Iris pigment epithelial cell (primary cell): Measurements from ENCODE around the gene SMCO3.
"Not testable (repeated sequence)": the region's sequence is repeated elsewhere in the genome, so short reads cannot be mapped to it uniquely, and the experiment has no call there.

ENCODE experiments used
- DNase-seq: peaks from one replicate; pipeline ENCODE4 v3.0.0-alpha.2; 2011; ENCODE audit warnings: low read depth

SMCO3 gene

DNA sequence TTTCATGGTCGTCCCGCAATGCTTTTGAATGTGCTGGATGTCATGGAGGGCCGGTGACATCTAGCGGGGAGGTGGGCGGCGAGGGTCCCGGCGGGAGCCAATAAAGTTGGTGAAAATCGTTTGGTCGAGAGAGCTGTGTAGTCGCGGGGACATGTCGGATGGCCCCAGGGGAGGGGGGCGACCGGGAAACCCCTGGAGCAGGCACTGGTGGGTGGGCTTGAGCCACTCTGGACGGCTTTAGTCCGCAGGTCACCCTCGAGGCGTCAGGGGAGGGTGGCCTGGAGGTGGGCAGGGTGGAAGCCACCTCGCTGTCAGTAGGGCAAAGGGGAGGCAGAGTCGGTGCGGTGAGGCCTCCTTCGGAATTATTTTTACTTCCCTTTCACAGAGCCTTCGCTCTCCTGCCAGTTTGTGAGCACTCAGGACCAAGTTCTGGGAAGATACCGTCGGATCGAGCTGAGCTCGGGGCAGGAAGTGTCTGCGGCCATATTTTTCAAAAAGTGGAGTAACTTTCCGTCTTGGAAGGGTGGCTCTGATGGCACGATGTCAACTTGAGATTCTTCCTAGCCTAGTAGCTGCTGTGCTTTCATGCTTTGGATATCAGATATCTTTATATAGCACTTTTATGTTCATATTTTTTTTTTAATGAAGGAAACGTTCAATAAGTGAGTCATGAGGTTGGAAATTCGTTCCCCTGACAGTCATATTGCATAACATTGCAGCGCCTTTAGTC lies 38.9 kb downstream of the SMCO3 start:
- DNase-seq = peak; percentile 79

DNA sequence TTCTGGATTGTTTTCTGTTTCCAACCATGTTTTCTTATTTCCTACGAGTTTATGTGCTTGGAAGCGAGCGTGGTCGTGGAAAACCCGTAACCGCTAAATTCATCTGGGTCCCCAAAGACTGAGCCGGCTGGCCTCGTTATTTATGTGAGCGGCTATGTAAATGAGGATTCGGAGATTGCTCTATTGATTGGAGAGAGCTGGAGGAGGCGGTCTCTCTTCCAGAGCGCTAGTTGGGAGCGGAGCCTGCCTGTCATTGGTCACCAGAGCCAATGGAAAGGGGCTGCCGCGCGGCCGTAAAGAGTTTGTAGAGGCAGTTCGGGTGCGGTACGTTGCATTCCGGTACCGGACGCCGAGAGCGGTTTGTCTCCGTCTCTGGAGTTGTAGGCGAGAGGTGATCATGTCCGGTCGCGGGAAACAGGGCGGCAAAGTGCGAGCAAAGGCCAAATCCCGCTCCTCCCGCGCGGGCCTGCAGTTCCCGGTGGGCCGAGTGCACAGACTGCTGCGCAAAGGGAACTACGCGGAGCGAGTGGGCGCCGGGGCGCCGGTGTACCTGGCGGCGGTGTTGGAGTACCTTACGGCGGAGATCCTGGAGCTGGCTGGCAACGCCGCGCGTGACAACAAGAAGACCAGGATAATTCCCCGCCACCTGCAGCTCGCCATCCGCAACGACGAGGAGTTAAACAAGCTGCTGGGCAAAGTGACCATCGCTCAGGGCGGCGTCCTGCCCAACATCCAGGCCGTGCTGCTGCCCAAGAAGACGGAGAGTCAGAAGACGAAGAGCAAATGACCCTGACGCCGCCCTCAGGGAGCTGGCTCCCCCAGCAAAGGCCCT lies 39.7 kb downstream of the SMCO3 start:
- DNase-seq = peak; percentile 97

DNA sequence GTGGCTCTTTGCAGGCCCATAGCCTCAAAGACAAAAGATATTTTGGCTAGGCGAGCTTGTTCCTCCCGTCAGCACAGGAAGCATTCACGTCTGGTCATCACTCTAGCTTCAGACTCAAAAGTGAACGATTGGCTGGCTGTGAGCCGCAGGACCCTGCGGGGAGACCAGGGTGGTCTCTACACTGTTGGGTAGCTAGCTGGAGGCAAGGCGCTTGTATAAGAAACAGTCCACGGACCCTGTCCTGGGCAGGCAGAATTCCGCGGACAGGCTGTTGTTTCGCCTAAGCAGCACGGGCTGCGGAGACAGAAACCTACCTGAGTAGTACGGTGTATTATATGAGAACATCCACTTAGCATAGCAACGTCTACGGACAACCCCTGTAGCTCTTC lies 40.3 kb downstream of the SMCO3 start:
- DNase-seq = no peak

DNA sequence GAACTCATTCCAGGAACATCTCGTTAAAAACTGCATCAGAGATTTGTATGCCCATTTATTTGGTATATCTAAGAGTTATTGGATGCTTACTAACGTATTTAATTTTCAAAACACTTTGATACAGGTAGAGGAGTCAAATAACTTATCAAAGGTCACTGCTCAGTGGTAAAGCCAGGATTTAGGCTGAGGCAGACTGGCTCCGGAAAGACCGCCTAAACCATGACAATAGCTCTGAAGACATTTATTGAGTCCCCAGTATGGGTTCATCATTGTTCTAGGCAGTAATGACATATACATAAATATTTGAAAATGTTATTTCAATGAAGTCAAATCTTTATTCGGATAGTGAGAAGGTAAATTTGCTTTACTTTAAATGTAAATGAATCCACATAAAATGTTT lies 41.0 kb downstream of the SMCO3 start:
- DNase-seq = no peak

DNA sequence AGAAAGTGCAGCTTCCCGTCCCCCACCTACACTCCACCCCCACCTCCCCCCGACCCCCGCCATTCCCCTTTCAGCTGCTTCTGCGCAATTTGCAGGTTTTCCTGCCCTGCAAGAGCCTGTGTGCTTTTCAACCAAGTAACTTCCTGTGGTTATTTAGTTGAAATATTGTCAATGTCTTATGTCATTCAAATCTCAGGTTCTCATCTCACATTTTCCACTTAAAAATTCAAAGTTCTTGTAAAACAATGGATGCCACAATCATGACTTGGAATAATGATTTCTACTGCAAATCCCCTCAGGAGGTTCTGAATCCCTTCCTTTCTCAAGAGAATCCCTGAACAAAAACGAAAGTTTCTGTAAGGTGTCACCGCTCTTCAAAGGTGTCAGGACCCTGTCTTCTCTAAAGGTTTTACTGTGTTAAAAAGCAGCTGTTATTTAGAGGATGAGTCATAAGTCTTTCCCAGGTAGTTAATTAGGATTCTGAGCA lies 42.3 kb downstream of the SMCO3 start:
- no peak for DNase-seq

DNA sequence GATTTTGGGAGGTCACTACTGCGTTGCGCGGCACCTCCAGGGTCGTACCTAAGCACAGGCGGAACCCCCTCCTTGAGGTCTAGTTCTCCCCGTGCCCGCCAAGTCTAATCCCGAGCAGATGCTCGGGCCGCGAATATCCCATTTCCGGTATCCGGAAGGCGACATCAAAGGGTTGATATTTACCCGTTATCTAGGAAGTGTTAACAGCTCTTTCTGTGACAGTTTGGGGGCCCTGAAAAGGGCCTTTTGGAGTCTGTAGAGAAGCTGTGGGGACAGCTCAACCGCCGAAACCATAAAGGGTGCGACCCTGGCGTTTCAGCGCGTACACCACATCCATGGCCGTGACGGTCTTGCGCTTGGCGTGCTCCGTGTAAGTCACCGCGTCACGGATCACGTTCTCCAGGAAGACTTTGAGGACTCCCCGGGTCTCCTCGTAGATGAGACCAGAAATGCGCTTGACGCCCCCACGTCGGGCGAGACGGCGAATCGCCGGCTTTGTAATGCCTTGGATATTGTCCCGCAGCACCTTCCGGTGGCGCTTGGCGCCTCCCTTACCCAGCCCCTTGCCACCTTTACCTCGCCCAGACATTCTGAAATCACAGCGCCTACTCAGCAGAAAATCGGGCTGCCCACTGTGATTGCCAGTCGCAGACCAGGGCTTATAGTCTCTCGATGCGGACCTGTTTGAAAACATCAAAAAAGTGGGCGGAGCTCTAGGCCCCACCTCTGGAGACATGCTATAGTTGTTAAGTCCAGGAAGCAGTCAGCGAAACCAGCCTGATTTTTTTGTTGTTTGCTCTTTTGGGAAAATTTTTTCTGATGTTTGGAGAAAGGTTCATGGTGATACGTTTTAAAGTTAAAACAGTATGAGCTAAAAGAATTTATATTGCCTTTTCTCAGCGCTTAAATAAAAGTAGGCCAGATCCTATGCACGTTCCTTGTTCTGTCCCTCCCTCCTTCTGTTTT lies 43.2 kb downstream of the SMCO3 start:
- DNase-seq = peak; percentile 92

DNA sequence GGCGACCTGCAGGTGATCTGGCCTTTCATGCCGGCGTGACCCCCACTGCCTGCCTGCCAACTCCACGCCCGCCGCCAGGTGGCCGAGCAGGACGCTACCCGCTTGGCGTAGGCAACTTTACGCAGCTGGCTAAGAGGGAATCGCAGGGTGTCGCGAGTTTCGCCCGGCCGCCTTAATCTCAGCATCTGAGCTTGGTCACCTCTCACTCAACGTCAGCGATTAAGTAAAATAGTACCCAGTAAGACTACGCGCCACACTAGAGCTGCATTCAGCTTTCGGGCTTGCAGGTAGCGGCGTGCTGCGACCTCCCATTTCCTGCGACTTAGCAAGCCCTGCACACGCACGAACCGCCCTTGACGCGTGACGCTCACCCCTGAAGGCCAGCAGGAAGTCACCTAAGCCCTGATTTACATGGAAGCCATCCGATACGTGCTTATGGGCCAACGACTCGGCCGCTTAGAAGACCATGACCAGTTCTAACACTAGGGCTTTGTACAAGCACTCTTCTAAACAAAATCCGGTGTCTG lies 44.0 kb downstream of the SMCO3 start:
- DNase-seq = peak; percentile 70

DNA sequence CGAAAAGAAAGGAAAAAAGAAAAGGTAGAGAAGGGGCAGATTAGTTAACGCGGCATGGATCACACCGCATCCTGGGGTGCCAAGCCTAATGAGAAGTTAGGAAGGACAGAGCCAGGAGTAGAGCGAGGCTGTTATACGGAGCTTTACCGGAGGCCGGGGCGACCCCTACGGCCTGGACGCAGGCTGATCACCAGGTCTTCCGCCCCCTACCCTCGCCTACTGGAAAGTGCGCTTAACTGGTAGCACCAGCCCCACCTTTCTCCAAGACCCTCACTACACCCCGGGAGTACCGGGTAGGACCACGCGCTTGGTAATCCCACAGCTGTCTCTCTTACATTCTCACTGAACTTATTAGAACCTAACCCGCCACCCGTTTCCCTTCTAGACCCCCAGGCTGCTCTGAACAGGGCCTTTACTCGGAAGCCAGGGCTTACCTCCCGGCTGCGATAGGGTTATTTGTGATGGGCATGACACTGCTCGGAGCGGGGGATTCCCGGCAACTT lies 44.5 kb downstream of the SMCO3 start:
- peak; percentile 27 for DNase-seq

DNA sequence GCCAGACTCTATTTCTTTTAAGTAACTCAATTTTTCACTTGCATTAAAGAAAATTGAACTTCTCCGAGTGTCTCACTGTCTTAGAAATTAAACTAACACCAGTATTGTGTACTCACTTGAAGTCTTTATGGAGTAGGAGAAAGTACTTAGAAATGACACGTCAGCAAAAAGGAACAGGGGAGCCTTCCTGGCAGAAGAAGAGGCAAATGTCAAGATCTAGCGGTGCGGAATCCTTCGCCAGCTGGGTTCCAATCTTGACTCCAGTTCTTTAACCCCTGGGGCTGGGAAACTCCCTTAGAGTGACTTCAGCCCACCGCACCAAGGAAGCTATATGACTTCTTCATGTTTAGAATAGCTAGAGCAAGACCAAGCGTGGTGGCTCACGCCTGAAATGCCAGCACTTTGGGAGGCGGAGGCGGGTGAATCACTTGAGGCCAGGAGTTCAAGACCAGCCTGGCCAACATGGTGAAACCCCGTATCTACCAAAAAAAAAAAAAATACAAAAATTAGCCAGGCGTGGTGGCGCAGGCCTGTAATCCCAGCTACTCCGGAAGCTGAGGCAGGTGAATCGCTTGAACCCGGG lies 45.1 kb downstream of the SMCO3 start:
- DNase-seq = peak; percentile 37

DNA sequence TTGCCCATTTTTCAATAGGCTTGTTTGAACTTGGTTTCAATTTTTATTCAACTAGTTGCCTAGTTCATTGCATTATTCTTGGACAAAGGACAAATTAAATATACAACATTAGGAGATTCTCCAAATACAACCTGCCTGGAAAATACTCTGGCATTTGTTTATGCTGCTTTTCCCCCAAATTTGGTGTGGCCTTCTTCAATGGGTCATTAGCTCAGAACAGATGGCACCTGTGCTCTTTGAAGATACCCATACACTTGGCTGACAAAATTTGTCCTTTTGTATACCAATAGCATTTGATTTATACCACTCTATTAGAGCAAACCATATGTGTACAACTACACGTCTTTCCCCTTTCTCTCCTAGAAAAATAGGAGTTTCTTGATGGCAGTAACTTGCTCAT lies 46.4 kb downstream of the SMCO3 start:
- DNase-seq = no peak

DNA sequence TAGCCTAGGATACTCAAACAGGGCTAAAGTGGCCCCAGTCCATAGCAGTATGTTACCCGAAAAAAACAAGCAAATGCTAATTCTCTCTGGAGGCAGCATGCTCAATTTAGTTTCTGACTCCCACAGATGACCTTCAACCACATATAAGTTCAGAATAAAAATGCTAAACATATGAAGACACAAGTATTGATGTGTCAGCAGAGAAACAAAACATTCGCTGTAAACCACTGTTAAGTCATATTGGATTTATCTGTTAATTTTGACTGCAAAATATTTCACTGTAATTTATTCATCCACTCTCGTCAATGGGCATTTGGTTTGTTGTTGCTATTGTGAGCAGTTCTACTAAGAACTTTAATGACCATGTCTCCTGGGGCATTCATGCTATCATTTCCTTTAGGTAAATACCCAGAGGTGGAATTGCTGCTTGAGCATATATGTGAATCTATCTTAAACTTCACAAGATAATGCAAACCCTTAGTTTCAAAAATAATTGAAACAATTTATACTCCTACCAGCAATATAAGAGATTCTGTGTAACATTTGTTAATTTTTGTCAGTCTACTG lies 47.2 kb downstream of the SMCO3 start:
- no peak for DNase-seq

DNA sequence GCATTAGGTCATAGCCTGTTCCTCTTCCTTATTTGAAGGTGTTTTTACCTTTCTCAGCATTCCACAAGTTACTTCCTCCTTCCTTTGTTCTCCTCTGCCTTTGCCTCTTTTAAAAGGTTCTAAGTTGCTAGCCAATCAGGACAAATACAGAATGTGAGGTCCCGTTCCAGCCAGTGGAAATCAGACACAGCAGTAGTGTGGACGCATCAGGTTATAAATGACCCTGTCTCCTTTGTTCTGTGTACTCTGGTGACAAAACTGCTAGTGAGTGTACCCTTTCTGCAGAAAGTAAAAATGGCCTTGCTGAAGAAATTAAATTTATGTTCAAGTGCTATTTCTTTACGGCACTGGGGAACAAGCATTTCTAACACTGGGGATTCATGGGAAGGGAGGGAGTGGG lies 48.0 kb downstream of the SMCO3 start:
- not testable (repeated sequence) for DNase-seq

DNA sequence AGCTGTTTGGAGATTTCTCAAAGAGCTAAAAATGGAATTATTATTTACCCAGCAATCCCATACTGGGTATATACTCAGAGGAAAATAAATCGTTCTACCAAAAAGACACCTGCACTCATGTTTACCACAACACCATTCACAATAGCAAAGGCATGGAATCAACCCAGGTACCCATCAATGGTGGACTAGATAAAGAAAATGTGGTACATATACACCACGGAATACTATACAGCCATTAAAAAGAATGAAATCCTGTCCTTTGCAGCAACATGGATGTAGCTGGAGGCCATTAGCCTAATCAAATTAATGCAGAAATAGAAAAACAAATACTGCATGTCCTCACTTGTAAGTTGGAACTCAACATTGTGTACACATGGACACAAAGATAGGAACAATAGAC lies 48.6 kb downstream of the SMCO3 start:
- no peak for DNase-seq

DNA sequence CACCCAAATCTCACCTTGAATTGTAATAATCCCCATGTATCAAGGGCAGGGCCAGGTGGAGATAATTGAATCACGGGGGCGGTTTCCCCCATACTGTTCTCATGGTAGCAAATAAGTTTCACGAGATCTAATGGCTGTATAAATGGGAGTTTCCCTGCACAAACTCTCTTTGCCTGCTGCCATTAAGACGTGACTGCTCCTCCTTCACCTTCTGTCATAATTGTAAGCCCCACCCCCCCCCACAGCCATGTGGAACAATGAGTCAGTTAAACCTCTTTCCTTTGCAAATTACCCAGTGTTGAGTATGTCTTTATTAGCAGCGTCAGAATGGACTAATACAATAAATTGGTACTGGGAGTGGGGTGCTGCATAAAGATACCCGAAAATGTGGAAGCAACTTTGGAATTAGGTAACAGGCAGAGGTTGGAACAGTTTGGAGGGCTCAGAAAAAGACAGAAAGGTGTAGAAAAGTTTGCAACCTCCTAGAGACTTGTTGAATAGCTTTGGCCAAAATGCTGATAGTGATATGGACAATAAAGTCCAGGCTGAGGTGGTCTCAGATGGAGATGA lies 54.2 kb downstream of the SMCO3 start:
- DNase-seq = not testable (repeated sequence)

DNA sequence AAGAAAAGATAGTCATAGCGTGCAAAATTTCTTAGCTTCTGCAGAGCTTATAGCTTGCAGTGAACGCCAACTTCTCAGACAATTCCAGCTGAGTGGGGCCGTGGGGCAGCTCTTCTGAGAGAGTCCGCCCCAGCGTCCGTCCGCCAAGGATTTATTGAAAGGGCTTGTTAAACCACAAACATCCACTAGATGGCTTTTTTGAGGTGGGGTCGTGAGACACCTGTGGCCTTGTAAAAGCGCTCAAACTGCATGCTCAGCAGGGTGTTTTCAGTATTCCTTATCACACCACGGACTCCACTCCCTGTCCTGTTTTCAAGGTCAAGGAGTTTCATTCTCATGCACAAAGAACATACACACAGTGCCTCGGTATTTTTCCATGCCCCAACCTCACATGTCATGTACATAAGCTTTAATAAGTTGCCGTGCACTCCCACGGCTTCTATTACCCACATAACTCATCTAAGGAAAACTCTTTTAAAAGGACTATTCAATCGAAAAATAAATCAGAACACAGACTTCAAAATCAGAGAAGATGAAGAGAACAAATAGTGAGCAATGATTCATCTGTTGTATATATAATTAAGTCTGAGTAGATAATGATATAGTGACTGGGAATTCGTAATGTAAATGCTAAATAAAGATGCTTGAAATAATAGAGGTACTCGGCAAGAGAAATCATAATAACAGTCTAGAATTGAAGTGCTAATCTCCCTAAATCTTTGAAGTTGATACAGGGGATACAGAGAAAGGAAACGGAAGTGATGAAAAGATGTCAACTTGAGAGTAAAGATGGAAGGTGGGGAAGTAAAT lies 57.4 kb downstream of the SMCO3 start:
- peak; percentile 10 for DNase-seq
